Stimulated activated CD4-positive, alpha-beta T cell treated with anti-CD3 and anti-CD28 coated beads, TNF-alpha, amount 100 ng/mL, for 4 hours (primary cell): ENCODE measurements around the gene ZNHIT3.
A peak's percentile ranks its signal among the peaks of the same experiment; 100 is the strongest.

Experiments used
- DNase-seq, 3 experiments: peaks; one replicate each; pipeline ENCODE4 v3.0.0-alpha.2; 2020; ENCODE audit warnings: low read depth in 3 of 3

ZNHIT3 gene

GRCh38 chr17:36511216-36511615, 24.7 kb downstream of the ZNHIT3 start:
- no peak for DNase-seq

DNA sequence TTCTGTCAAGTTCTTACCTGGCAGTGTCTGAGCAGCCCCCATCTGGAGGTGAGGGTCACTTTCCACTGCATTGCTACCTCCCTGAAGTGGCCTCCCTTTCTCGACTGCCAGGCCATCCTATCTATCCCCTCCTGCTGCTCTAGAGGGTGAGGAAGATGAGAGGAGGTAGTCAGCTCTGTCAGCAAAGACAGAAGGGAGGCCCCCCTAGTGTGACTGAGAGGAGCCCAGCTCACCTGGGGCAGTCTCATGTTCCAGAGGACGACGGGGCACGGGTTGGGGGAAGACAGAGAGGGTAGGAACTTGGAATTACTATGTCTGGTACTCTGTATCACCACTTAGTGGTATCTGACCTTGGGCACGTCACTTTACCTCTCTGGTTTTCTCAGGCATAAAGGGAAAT, 26.2 kb downstream of the ZNHIT3 start:
- no peak for DNase-seq

GRCh38 chr17:36514856-36515255, 28.4 kb downstream of the ZNHIT3 start:
- no peak for DNase-seq

GRCh38 chr17:36515837-36516236, 29.4 kb downstream of the ZNHIT3 start:
- DNase-seq: no peak

GRCh38 chr17:36523113-36523512, 36.6 kb downstream of the ZNHIT3 start:
- DNase-seq: no peak

DNA sequence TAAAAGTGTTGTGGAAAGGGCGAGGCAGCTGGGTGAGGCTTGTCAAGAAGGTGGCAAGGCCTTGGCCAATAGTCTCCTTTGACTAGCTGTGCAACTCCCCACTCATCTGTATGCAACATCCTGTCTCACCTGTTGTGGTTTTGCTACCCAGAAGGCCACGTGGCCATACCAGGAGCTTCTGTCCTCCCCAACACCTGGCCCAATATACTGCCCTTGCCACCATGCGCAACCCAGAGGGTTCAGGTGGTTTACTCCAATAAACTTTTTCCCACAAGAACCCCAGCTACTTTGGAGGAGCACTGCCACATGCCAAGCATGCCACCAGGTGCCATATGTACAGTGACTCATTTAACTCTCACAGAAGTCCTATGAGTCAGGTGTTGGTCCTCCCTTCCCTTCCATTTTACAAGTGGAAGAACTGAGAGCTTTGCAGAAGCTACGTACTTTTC, 38.0 kb downstream of the ZNHIT3 start:
- DNase-seq: no peak

DNA sequence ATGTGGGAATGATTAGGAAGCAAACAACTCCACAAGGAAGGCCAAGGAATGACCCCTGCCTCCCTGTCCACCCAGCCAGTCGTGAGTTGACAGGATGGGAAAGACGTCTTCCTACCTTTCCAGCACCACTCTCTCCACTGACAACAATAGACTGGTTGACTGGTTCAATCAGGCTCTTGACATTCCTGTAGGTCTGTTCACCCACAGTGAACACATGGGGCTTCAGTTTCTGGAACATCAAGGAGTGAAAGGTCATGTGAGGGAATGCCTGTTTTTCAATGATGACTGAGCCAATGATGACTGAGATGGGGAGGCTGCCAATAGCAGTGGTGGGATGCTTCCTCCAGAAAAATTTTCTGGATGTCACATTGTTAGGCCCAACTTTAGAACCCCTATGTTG, 38.6 kb downstream of the ZNHIT3 start:
- DNase-seq: no peak

DNA sequence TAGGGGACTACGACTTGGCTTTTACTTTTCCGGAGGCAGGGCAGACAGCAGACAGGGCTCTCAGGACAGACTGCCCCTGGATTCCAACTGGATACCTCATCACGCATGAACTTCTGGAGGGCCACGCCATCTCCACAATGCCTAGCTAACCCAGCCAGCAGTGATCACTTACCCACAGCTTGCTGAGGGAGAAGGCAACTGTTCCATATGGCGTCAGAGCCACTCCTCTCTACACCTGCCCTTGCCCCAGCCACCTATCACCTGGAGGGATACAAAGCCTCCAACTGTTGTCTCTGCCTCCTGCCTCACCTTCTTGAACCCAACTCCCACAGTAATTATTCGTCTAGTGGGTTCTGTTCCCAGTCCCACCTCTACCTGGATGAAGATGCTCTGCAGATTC, 39.4 kb downstream of the ZNHIT3 start:
- DNase-seq: no peak

DNA sequence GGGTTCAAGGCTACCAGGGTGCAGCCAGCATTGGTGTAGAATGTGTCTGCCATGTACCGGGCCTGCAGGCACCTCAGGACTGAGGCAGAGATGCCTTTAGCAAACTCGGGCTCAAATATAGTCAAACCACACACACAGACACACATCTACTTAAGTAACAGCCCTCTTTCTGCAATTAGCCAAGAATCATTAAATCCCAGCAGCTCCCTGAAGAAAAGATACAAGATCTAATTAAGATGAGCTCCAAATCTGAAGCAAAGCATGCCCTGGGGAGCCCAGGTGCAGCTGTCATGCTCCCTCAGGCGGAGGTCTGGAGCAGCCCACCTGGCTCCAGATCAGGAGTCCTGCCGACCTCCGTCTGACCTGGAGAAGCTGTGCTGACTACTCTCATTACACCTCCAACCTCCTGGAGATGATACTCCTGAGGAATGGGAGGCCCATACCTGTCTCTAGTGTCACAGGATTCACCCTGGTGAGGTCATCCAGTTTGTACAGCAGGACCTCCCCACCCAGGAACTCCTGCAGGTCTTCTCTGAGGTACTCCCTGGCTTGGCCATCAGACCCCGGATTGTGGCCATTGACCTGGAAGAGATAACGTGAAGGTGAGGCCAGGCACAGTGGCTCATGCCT, 41.3 kb downstream of the ZNHIT3 start:
- DNase-seq: no peak

DNA sequence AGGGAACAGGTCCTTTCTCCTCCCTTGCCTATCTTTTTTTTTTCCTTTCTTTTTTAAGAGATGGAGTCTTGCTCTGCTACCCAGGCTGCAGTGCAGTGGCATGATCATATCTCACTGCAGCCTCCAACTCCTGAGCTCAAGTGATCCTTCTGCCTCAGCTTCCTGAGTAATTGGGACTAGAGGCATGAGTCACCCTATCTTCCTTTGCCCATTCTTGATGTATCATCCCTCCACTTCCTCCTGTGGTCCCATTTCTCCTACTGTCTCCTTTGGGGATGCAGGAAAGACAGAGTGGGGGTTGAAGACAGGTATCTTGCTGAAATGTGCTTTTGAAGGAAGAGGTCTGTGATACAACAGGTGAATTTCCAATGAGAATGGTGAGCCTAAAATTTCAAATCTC, 42.6 kb downstream of the ZNHIT3 start:
- DNase-seq: no peak

- DNase-seq: no peak
These were observed 46.0 kb downstream of the ZNHIT3 start for GRCh38 chr17:36532435-36532975.

DNA sequence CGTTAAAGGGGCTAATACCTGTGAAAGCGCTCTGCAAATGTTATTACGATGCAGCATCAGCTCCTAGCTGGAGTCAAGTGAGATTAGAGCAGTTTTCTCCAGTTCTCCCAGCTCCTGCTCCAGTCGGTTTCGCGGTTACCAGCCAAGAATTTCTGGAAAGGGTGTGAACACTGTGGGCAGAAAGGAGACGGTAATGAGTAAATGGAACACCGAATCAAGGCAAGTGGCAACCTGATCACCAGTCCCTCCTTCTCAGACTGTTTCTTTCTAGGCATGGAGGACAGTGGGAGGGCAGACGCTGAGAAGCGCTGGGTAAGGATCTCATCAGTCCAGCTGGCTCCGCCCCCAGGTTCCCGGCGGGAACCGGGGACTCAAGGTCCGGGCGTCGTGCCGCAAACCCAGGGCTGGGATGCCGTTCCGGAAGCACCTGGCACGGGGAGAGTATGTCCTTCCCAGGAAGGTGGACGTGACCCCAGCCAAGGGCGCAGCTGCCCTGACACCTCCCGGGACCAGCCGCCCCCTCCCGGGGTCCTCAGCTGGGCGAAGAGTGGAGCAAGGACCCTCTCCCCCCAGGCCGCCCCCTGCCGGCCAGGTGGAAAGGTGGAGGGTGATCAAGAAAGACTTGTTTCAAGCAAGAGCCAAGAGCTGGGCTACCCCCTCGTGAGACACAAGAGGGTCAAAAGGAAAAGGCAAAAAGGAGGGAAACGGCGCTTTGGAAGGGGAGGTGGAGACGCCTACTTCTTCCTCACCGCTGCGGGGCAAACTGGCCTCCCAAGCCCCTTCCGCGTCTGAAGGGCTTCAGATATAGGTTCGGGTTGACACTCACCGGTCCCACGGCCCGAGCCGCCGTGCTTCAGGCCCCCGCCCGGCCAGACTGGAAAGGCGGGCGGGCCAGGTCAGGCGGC, 47.7 kb downstream of the ZNHIT3 start:
- DNase-seq: peak in 2 of 3 experiments; percentile 31 to 39

DNA sequence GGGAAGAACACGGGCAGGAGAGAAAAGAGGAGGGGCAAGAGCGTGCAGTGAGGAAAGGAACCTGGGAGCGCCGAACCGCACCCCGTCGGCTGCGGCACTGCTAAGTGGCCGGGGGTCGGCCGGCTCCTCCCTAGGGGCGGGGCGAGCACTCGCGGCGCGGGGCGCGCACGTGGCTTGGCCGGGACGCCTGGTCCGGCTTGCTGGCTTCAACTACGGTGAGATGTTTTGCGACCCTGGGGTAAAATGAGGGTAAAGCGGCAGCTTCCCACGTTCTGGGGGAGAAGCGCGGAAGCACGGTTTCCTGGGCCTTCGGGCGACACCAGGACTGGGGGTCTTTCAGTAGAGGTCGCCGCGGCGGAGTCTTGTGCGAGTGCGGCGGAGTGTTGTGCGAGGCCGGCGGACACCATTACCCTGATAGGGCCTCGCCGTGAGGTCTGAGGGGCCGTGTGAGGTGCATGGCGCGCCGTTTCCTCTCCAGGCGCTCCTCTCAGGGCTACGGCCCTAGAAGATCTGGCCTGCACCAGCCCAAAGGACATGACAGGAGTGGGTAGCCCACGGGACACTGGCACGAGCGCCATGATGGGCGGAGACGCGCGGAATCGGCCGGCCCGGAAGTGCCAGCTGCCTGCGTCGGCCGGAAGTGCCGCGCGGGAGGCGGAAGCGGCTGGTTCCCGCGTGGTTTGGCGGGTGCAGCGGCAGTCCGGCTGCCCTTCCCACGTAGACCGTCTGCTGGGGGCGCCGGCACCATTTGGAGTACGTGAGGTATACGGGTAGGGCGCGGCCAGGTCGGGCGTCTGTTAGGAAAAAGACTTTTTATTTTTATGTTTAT, 48.6 kb downstream of the ZNHIT3 start, which contains the start of the genes MYO19 and PIGW:
MYO19 (minus strand) TSS at position 29 of the 829 bp plus-strand sequence. CDS start 2,330 bp downstream, outside the sequence.
PIGW (plus strand) TSS at position 148 of the 829 bp plus-strand sequence. CDS start 2,115 bp downstream, outside the sequence.
- DNase-seq: peak; percentile 77 to 80 (median 80)

DNA sequence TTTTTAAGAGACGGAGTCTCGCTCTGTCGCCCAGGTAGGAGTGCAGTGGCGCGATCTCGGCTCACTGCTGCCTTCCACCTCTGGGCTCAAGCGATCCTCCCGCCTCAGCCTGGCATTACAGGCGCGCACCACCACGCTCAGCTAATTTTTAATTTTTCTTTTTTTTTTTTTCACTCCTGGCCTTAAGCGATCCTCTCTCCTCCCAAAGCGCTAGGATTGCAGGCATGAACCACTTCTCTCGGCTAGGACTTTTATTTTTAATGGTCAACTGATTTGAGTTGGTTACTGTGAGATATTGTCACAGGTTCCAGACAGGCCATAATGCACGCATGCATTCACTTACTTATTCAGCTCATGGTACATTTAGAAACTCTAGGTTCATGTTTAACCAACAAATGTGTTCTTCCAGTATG, 49.2 kb downstream of the ZNHIT3 start:
- no peak for DNase-seq

DNA sequence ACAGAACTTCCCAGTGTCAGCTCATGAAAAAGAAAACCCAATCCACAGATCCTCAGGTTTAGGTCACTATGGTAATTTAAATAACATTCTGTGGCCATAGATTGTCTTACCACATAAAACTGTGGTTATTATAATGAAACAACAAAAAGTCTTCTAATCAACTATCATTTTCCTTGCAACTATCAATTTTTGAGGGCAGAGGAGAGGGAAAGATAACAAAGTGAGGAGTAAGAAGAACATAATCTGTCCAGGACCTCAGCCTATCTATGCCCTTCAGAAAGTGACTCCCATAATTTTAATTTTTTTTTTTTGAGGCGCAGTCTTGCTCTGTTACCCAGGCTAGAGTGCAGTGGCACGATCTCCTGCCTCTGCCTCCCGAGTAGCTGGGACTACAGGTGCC, 54.2 kb downstream of the ZNHIT3 start:
- DNase-seq: no peak

- DNase-seq: no peak
These were observed 56.3 kb downstream of the ZNHIT3 start for GRCh38 chr17:36542755-36543154.

DNA sequence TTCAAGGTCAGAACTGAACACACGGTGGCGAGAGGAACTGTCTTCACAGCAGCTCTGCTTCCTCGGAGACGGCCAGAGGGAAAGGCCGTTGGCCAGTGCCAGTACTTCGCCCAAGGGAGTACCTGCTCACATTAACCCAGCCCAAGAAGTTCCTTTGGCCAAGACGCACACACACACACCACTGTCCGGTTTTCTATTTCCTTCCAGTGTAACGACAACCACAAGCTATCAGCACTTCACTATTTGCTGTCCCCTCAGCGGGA, 57.5 kb downstream of the ZNHIT3 start:
- no peak for DNase-seq

- DNase-seq: peak; percentile 77 to 92 (median 90)
These were observed 58.0 kb downstream of the ZNHIT3 start, which contains the start of gene GGNBP2 for GRCh38 chr17:36544307-36545076. Gene GGNBP2 (plus strand): TSS chr17:36544919. CDS start chr17:36545725, 806 bp downstream.

DNA sequence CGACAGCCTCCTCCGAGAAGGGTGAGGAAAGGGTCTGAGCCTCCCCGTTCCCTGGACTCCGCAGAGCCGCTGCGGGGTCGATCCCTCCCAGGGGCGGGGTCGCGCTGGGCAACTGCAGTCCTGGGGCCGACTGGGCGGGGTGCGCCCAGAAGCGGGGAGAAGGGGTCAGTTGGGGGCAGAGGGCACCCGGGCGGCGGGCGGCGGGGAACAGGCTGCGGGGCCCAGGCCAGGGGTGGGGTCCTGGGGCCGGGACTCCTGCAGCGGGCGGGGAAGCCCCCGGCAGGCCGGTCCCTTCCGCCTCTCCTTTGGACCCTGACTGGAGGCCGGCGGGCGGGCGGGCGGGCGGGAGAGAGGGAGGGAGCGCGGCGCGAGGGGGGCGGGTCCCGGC, 58.6 kb downstream of the ZNHIT3 start:
- peak in 1 of 3 experiments; percentile 59 for DNase-seq
